ENCODE data around the gene ZNF384. TPM values are rescaled to one million over a fixed set of nuclear protein-coding genes. Genes with fewer than 3 reads are reported as not detected.

ZNF384 gene
- total and polyA plus RNA-seq, 9 donors: 22.1 to 64.9 (median 58.2) TPM

DNA sequence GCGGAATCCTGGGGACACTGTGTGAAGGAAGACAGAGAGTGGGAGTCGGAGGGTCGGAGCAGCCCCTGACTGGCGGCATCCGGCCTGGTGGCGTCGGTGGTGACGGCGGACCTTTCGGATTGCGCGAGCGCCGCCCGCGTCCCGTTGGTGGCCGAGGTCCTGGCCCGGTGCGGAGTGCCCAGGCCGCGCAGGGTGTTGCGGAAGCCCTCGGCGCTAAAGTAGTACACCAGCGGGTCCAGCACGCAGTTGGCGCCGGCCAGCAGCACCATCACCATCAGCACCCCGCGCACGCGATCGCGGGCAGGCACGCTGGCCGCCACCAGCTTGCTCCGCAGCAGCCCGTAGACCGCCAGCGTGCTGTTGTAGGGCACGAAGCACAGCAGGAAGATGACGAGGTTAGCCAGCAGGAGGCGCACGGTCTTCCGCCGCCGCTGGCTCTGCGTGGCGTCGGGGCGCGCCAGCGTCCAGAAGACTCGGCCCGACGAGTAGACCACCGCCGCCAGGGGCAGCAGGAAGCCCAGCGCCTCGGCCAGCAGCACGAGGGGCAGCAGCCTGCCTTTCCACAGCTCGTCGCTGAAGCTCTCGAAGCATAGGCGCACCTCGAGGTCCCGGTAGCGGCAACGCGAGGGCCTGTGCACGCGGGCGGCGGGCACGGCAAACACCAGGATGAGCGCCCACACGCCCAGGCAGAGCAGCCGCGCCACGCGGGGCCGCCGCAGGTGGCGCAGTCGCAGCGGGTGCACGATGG, 68.9 kb downstream of the ZNF384 start:
- intact Hi-C loops (cut with DNase I): loop anchor here in 1 of 4 donors (10.0 kb wide), 1 partner anchor 164 kb away; the partner anchor contains the start of gene CD4
- TF ChIP-seq EP300 (IDR thresholded peaks at IDR 0.05) (no peak), CTCF (IDR thresholded peaks at IDR 0.05) (no peak), POLR2A (IDR thresholded peaks at IDR 0.05) (no peak)
- H3K36me3 ChIP-seq: no peaks in the 10 kb centered on the region
- WGBS, 3 donors: 37 to 48% (median 40%) methylated on average over 69 to 88 of the region's 88 CpGs
- no peak overlapping the region for H3K4me3 ChIP-seq
- peak in 1 of 5 donors; percentile 30 for DNase-seq
- no peak overlapping the region for H3K27ac ChIP-seq
- H3K9me3 ChIP-seq: no peaks in the 10 kb centered on the region
- H3K27me3 ChIP-seq: no peaks in the 10 kb centered on the region
- no peaks in the 10 kb centered on the region for H3K4me1 ChIP-seq (ENCODE audit: insufficient read depth)

- 58 to 77% (median 75%) methylated on average over 5 of the region's 5 CpGs for WGBS, 3 donors
- DNase-seq: no peak
- intact Hi-C loops (cut with DNase I): loop anchor here in 3 of 4 donors (5.0 to 10.0 kb wide), 5 partner anchors 44 to 209 kb away; partner anchors contain the start of genes ING4 (in 2 of the 3), P3H3 (in 1 of the 3) and ZNF384 (in 1 of the 3)
- Histone ChIP-seq H3K36me3 (no peaks in the 10 kb centered on the region), H3K4me3 (no peak overlapping the region), H3K27ac (no peak overlapping the region), H3K4me1 (ENCODE audit: insufficient read depth) (no peaks in the 10 kb centered on the region), H3K9me3 (no peaks in the 10 kb centered on the region), H3K27me3 (no peaks in the 10 kb centered on the region)
- TF ChIP-seq POLR2A (IDR thresholded peaks at IDR 0.05): no peak
Observed at GRCh38 chr12:6618483-6619225, 70.5 kb downstream of the ZNF384 start.

Small RNA genes within 50 kb of the gene (small RNA-seq; reads per million reads assigned to genes)
- gene RNU6-781P: not detected

Other genes starting within 250 kb of the ZNF384 start
- gene CD27, start 244.4 kb downstream of the ZNF384 start, total RNA-seq: under 1 TPM in 5 of 7 donors, not detected in 2; 0.34 to 0.87 (median 0.55) TPM
- gene CD27, start 244.4 kb downstream of the ZNF384 start, polyA plus RNA-seq: under 1 TPM; 0.38 to 0.63 TPM
- 10 to 100 TPM; 10.3 to 23.4 (median 15.3) TPM for gene TAPBPL, start 237.3 kb downstream of the ZNF384 start, total RNA-seq
- gene TAPBPL, start 237.3 kb downstream of the ZNF384 start, polyA plus RNA-seq: 10 to 100 TPM; 16.5 to 37.5 TPM
- 10 to 100 TPM in 1 of 7 donors, 1 to 10 TPM in 6; 2.5 to 10.5 (median 5.8) TPM for gene VAMP1, start 218.7 kb downstream of the ZNF384 start, total RNA-seq
- gene VAMP1, start 218.7 kb downstream of the ZNF384 start, polyA plus RNA-seq: 10 to 100 TPM in 1 of 2 donors, 1 to 10 TPM in 1; 5.2 to 11.9 TPM
- gene MRPL51, start 196.1 kb downstream of the ZNF384 start, total RNA-seq: 100 to 1,000 TPM in 4 of 7 donors, 10 to 100 TPM in 3; 27.5 to 119 (median 108) TPM
- 100 to 1,000 TPM in 1 of 2 donors, 10 to 100 TPM in 1; 74.1 to 142 TPM for gene MRPL51, start 196.1 kb downstream of the ZNF384 start, polyA plus RNA-seq
- gene NCAPD2, start 195.3 kb downstream of the ZNF384 start, total RNA-seq: 10 to 100 TPM; 11.5 to 19.5 (median 16.4) TPM
- 10 to 100 TPM in 1 of 2 donors, 1 to 10 TPM in 1; 8.8 to 19.4 TPM for gene NCAPD2, start 195.3 kb downstream of the ZNF384 start, polyA plus RNA-seq
- 1,000 to 10,000 TPM in 5 of 7 donors, 100 to 1,000 TPM in 2; 661 to 1,442 (median 1,249) TPM for gene GAPDH, start 154.9 kb downstream of the ZNF384 start, total RNA-seq
- gene GAPDH, start 154.9 kb downstream of the ZNF384 start, polyA plus RNA-seq: 1,000 to 10,000 TPM; 1,086 to 1,247 TPM
- gene IFFO1, start 133.3 kb downstream of the ZNF384 start, total RNA-seq: 10 to 100 TPM; 10.9 to 31.4 (median 22.9) TPM
- gene IFFO1, start 133.3 kb downstream of the ZNF384 start, polyA plus RNA-seq: 10 to 100 TPM in 1 of 2 donors, 1 to 10 TPM in 1; 9.7 to 25.9 TPM
- gene NOP2, start 121.1 kb downstream of the ZNF384 start, total RNA-seq: 10 to 100 TPM; 11.6 to 46.9 (median 24.5) TPM
- 10 to 100 TPM; 11.6 to 31.2 TPM for gene NOP2, start 121.1 kb downstream of the ZNF384 start, polyA plus RNA-seq
- gene CHD4, start 82.0 kb downstream of the ZNF384 start, total RNA-seq: 100 to 1,000 TPM; 137 to 297 (median 227) TPM
- 100 to 1,000 TPM; 118 to 177 TPM for gene CHD4, start 82.0 kb downstream of the ZNF384 start, polyA plus RNA-seq
- gene LPAR5, start 53.4 kb downstream of the ZNF384 start, total RNA-seq: 1 to 10 TPM in 6 of 7 donors, under 1 TPM in 1; 0.83 to 2.2 (median 1.3) TPM
- gene LPAR5, start 53.4 kb downstream of the ZNF384 start, polyA plus RNA-seq: 1 to 10 TPM in 1 of 2 donors, under 1 TPM in 1; 0.57 to 2.6 TPM
- gene ACRBP, start 41.9 kb downstream of the ZNF384 start, total RNA-seq: 1 to 10 TPM in 3 of 7 donors, under 1 TPM in 4; 0.30 to 2.5 (median 0.92) TPM
- gene ACRBP, start 41.9 kb downstream of the ZNF384 start, polyA plus RNA-seq: 1 to 10 TPM in 1 of 2 donors, under 1 TPM in 1; 0.54 to 2.9 TPM
- gene ING4, start 26.3 kb downstream of the ZNF384 start, total RNA-seq: 10 to 100 TPM; 26.1 to 39.9 (median 35.0) TPM
- 10 to 100 TPM; 64.9 to 90.0 TPM for gene ING4, start 26.3 kb downstream of the ZNF384 start, polyA plus RNA-seq
- 1 to 10 TPM in 2 of 7 donors, under 1 TPM in 4, not detected in 1; 0.11 to 3.1 (median 0.85) TPM for gene PIANP, start 11.4 kb upstream of the ZNF384 start, total RNA-seq
- 1 to 10 TPM; 1.2 to 3.9 TPM for gene PIANP, start 11.4 kb upstream of the ZNF384 start, polyA plus RNA-seq
- gene COPS7A, start 34.7 kb upstream of the ZNF384 start, total RNA-seq: 10 to 100 TPM; 36.4 to 61.4 (median 48.4) TPM
- 10 to 100 TPM; 45.7 to 74.8 TPM for gene COPS7A, start 34.7 kb upstream of the ZNF384 start, polyA plus RNA-seq
- 100 to 1,000 TPM in 6 of 7 donors, 10 to 100 TPM in 1; 64.1 to 162 (median 141) TPM for gene MLF2, start 63.8 kb upstream of the ZNF384 start, total RNA-seq
- gene MLF2, start 63.8 kb upstream of the ZNF384 start, polyA plus RNA-seq: 100 to 1,000 TPM; 130 to 138 TPM
- 1,000 to 10,000 TPM in 1 of 7 donors, 100 to 1,000 TPM in 6; 100 to 1,013 (median 576) TPM for gene PTMS, start 77.0 kb upstream of the ZNF384 start, total RNA-seq
- gene PTMS, start 77.0 kb upstream of the ZNF384 start, polyA plus RNA-seq: 100 to 1,000 TPM; 550 to 594 TPM
- 10 to 100 TPM in 6 of 7 donors, 1 to 10 TPM in 1; 8.5 to 21.8 (median 16.0) TPM for gene LAG3, start 83.1 kb upstream of the ZNF384 start, total RNA-seq
- gene LAG3, start 83.1 kb upstream of the ZNF384 start, polyA plus RNA-seq: 10 to 100 TPM in 1 of 2 donors, 1 to 10 TPM in 1; 4.7 to 13.7 TPM
- 10 to 100 TPM in 4 of 7 donors, 1 to 10 TPM in 3; 2.1 to 12.5 (median 10.3) TPM for gene CD4, start 100.2 kb upstream of the ZNF384 start, total RNA-seq
- 10 to 100 TPM in 1 of 2 donors, 1 to 10 TPM in 1; 7.3 to 40.2 TPM for gene CD4, start 100.2 kb upstream of the ZNF384 start, polyA plus RNA-seq
- gene GPR162, start 132.4 kb upstream of the ZNF384 start, total RNA-seq: 10 to 100 TPM in 2 of 7 donors, 1 to 10 TPM in 4, under 1 TPM in 1; 0.60 to 12.0 (median 7.6) TPM
- 1 to 10 TPM; 1.2 to 9.0 TPM for gene GPR162, start 132.4 kb upstream of the ZNF384 start, polyA plus RNA-seq
- 10 to 100 TPM; 24.0 to 92.3 (median 70.2) TPM for gene P3H3, start 139.0 kb upstream of the ZNF384 start, total RNA-seq
- gene P3H3, start 139.0 kb upstream of the ZNF384 start, polyA plus RNA-seq: 10 to 100 TPM in 1 of 2 donors, 1 to 10 TPM in 1; 4.7 to 48.8 TPM
- 10 to 100 TPM in 5 of 7 donors, 1 to 10 TPM in 1, under 1 TPM in 1; 0.34 to 15.0 (median 11.0) TPM for gene GNB3, start 151.6 kb upstream of the ZNF384 start, total RNA-seq
- gene GNB3, start 151.6 kb upstream of the ZNF384 start, polyA plus RNA-seq: 1 to 10 TPM; 1.8 to 7.8 TPM
- 1 to 10 TPM in 2 of 7 donors, under 1 TPM in 5; 0.18 to 1.6 (median 0.74) TPM for gene CDCA3, start 161.9 kb upstream of the ZNF384 start, total RNA-seq
- gene CDCA3, start 161.9 kb upstream of the ZNF384 start, polyA plus RNA-seq: 1 to 10 TPM in 1 of 2 donors, under 1 TPM in 1; 0.68 to 1.6 TPM
- gene USP5, start 162.8 kb upstream of the ZNF384 start, total RNA-seq: 10 to 100 TPM; 13.9 to 84.3 (median 63.0) TPM
- gene USP5, start 162.8 kb upstream of the ZNF384 start, polyA plus RNA-seq: 10 to 100 TPM; 23.7 to 30.1 TPM
- 100 to 1,000 TPM; 136 to 443 (median 295) TPM for gene TPI1, start 178.2 kb upstream of the ZNF384 start, total RNA-seq
- gene TPI1, start 178.2 kb upstream of the ZNF384 start, polyA plus RNA-seq: 100 to 1,000 TPM; 267 to 594 TPM
- gene SPSB2, start 183.9 kb upstream of the ZNF384 start, total RNA-seq: 10 to 100 TPM in 3 of 7 donors, 1 to 10 TPM in 4; 5.8 to 14.7 (median 8.5) TPM
- 1 to 10 TPM in 1 of 2 donors, under 1 TPM in 1; 0.38 to 8.1 TPM for gene SPSB2, start 183.9 kb upstream of the ZNF384 start, polyA plus RNA-seq
- gene LRRC23, start 215.4 kb upstream of the ZNF384 start, total RNA-seq: 10 to 100 TPM; 13.9 to 67.6 (median 16.7) TPM
- 10 to 100 TPM; 11.2 to 16.5 TPM for gene LRRC23, start 215.4 kb upstream of the ZNF384 start, polyA plus RNA-seq
- gene ENO2, start 225.2 kb upstream of the ZNF384 start, total RNA-seq: 10 to 100 TPM in 5 of 7 donors, 1 to 10 TPM in 2; 8.3 to 22.3 (median 11.5) TPM
- gene ENO2, start 225.2 kb upstream of the ZNF384 start, polyA plus RNA-seq: 10 to 100 TPM in 1 of 2 donors, 1 to 10 TPM in 1; 5.0 to 19.4 TPM
- 100 to 1,000 TPM in 5 of 7 donors, 10 to 100 TPM in 2; 73.9 to 324 (median 206) TPM for gene ATN1, start 238.6 kb upstream of the ZNF384 start, total RNA-seq
- 100 to 1,000 TPM in 1 of 2 donors, 10 to 100 TPM in 1; 41.6 to 179 TPM for gene ATN1, start 238.6 kb upstream of the ZNF384 start, polyA plus RNA-seq

Measured in ovary (tissue), 9 donors.